CD4-positive, alpha-beta T cell treated with Interferon alpha-2 for 1 hour (primary cell): ENCODE measurements around the gene TMEM214.
A peak's percentile ranks its signal among the peaks of the same experiment; 100 is the strongest.

Experiments used
- DNase-seq, 2 donors: peaks; one replicate each; pipeline ENCODE4 v3.0.0-alpha.2; 2020 to 2022

TMEM214 gene

DNA sequence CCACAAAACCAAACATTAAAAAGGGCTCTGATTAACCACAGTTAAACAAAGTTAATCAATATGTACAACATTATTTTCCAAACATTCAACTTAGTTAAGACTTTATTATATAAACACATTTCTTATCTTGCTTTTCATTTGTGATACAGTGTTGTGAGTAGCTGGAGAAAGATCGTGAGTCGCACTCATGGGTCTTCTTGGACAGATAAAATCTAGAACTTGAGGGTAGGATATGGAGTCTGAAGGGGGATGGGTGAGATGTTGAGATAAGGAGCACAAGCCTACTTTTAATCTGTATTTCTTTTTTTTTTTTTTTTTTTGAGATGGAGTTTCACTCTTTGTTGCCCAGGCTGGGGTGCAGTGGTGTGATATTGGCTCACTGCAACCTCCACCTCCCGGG is 22.6 kb upstream of the TMEM214 start:
- no peak for DNase-seq

DNA sequence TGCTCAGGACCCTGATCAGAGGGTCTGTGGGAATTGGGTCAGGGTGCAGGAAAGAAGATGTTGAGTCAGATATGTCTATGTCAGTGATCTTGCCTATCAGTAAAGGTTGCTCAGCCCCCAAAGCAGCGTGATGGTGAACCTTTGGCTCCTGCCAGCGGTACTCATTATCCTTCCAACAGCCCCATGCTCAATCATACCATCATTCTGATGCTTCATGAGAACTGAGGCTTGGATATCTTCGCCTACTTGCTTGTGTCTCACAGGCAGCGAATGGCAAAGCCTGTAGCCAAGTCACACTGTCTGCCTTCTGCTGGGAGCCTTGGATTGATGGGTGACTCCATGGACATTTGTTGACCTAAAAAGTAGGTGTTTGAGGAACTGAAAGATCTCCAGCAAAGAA is 19.0 kb upstream of the TMEM214 start:
- DNase-seq = no peak

DNA sequence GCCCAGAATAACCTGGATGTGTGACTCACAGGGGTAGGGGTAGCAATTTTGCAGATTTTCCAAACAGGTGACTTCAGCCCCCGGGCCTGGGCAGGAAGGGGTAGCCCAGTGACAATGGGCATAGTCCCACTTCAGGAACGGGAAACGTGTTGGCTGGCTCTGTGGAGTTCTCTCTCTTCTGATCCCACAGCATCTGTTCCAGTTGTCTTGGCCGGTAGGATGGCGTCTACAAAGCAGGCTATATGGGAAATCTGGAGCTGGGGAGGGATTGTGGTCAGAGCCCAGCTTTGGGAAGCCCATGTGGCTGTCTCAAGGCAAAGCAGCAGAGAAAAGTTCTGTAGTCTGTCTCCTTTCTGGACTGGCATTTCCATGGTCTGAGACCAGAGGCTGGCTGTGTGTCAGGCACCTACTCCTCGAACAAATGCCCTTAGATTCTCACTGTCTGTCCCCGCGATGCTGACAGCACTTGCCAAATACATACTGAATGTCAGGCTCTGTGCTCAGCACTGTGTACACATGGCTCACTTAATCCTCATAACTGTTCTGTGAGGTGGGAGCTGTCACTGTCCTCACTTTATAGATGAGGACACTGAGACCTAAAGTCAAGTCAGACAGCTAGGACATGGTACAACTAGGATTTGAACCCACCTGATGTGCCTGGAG is 17.9 kb upstream of the TMEM214 start:
- no peak for DNase-seq

DNA sequence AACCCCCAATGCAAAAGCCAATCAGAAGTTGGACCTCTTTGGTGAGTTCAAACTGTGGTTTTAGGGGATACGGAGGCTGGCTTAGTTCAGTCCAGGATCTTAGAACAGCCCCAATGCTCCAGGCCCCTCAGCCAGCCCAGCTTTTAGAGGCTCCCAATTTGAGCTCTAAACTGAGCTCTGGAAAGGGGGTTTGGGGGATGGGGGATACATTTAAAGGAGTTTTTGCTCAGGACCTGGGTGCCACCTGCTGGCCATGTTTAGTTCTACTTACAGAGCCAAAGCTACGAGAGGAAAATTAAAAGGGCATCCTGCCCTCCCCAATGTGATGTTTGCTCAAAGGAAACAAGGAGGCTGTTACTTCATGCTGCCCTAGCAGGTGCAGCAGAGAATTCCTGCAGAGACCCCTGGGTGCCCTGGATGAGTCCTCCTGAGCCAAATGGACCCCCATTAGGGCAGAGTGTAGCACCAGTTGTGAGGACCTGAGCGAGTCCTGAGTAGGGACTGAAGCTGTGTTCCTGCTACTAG is 15.9 kb upstream of the TMEM214 start:
- DNase-seq = peak; percentile 12 to 42

DNA sequence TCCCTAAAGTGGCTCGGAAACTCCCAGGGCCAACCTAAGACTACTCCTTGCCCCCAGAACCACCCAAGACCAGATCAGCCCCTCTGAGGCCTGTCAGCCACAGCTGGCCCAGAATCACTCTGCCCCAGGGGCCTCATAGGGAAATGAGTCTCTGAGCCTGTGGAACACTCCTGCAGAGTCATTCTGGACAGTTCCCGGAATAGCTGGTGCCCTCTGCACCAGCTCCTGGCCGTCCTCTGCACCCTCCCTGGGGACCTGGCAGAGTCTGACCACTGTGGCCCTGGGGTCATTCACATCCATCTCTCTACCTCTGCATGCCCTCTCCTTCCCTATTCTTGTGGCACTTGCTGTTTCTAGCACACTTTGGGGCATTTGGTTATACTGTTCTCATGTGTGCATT is 14.6 kb upstream of the TMEM214 start:
- no peak for DNase-seq

DNA sequence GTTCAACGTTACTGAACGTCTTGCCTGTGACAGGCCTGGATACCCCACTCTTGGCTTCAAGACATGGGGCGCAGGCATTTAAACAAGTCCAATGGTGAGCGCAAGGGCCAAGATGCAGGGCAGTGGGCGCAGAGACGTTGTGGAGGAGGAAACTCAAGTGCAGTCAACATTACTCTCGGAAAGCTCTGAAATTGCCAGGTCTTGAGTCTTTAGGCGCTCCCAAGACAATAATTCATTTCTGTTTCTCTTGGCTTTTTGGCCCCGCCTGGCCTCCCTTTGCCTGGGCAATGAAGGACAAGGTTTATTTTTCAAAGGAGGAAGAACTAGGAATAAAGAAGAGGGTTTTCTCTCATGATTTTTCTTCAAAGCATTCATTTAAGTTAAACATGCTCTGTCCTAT is 13.3 kb upstream of the TMEM214 start:
- DNase-seq = no peak

DNA sequence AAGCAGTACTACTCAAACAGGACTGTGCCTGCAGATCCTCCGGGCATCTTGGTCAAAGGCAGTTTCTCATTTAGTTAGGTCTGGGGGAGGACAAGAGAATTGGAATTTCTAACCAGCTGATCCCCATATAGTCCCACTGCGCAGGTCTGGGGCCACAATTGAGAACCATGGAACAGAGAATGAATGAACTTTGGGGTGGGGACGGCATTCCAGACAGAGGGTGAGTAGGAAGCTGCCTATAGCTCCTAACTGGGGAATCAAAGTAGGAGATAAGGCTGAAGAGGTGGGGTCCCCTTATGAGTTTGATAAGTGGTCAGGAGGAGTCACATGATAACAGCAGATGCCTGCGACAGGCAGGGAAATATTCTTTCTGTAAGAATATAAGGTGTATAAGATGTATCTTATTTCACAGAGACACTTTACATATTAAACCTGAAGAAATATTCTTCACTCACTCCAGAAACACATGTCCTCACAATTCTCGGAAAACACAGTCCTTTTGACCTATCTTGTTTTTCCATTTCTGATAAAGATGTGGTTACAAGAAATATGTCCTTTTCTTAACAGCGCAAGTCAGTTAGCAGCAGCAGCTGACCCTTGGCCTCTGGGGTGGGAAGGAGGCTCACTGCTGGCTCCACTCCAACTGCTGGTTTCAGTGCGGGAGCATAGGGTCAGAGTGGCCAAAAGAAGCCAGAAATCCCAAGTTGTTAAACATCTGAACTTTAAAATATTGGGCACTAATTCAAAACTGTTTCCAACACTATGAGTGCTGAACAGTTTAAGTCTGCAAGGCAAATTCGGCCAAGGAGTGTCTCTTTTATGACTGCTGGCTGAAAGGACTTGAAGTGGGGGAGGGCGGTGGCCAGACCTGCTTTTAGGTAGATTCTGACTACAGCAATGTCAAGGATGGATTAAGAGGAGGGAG is 12.6 kb upstream of the TMEM214 start:
- no peak for DNase-seq

DNA sequence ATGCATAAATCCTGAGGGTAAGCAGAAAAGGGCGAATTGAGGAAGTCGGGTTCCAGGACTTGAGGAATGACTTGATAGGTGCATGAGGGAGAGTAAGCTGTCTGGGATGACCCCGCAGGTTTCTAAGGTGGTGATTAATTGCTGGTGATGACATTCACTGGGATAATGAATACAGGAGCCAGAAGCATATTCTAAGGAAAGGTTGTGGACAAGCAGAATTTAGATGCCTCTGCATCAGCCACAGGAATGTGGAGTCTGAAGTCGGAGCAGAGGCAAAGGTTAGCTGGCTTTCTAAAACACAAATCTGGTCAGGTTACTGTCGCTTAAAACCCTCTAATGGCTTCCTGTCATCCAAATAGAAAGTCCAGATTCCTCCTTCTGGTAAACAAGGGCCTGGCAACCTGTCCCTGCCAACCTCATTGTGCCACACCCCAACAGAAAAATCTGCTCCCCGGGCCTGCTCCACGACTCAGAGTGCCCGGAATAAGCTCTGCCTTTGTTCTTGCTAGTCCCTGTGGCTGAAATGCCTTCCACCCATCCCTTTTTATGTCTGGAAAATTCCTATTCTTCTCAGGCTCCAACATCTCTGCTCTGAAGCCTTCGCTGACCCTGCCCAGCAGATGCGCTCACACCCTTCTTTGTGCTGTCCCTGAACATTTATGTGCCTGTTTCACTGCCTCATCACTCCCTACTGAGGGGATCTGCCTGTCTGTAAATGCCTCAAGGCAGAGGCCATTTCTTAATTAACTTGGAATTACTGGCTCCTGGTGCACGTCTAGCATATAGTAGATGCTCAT is 11.3 kb upstream of the TMEM214 start:
- no peak for DNase-seq

DNA sequence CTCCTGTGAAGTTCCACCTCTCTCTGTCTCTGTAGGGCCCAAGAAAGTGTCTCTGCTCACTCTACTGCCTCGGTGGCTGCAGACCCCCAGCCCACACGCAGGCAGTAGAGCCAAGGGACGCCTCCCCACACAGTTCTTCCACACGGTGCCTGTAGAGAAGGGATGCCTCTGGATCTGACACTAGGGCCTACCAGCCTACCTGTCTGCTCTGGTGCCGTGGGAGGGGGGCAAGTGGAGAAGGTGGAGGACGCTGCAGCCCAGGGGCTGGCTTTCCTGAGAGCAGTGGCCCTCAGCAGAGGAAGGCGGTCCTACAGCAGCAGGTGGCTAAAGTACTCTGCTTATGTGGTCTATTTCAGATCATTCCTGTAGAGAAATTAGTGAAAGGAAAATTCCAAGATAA is 9.0 kb upstream of the TMEM214 start:
- DNase-seq = no peak

DNA sequence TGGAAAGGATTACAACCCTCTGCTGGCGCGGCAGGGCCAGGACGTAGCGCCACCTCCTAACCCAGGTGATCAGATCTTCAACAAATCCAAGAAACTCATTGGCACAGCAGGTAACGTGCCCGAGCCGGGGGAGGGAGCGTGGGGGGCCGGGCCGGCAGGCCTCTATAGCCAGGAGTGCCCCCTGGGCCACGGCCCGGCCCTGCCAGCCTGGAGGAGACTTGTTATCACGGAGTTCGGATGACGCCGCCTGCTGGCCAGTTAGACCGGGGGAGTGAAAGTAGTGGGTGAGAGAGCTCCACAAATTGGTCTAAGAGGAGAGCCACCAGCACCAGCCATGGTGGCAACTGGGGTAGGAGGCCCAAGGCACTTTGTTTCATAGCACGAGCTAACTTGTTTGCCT is 8.6 kb upstream of the TMEM214 start:
- no peak for DNase-seq

DNA sequence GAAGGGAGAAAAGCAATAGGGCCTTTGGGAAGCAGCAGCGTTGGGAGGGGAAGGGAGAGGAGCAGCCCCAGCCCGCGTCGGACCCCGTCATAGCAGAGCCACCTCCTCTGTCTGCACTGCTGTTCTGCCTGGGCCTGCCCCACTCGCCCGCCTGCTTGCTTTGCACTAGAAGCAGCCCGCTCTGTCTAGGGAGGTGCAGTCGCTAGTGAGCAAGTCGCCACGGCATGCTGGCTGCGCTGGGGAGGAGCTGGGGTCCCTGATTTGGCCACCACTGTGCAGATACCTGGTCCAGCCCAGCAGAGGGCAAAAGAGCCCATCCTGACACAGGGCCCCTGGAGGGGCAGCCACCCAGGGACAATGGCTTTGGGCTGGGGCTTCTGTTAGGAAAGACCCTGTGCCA is 8.0 kb upstream of the TMEM214 start:
- no peak for DNase-seq

DNA sequence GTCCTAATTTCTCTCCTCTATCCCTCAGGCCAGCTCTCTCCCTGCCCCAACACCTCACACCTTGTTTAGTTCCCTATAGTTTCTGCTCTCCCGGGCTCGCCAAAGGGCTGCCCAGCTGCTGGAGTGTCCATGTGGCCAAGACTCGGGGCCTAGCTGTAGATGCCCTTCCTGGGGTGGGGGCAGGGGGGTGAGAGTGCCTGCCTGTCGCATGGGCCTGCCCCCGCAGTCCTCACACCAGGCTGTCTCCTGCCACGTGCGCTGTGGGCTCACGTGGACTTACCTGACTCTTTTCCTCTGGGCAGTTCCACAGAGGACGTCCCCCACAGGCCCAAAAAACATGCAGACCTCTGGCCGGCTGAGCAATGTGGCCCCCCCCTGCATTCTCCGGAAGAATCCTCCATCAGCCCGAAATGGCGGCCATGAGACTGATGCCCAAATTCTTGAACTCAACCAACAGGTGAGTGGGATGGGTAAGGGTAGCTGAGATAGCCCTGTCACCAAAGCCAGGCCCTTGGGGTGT is 7.4 kb upstream of the TMEM214 start:
- DNase-seq = no peak

DNA sequence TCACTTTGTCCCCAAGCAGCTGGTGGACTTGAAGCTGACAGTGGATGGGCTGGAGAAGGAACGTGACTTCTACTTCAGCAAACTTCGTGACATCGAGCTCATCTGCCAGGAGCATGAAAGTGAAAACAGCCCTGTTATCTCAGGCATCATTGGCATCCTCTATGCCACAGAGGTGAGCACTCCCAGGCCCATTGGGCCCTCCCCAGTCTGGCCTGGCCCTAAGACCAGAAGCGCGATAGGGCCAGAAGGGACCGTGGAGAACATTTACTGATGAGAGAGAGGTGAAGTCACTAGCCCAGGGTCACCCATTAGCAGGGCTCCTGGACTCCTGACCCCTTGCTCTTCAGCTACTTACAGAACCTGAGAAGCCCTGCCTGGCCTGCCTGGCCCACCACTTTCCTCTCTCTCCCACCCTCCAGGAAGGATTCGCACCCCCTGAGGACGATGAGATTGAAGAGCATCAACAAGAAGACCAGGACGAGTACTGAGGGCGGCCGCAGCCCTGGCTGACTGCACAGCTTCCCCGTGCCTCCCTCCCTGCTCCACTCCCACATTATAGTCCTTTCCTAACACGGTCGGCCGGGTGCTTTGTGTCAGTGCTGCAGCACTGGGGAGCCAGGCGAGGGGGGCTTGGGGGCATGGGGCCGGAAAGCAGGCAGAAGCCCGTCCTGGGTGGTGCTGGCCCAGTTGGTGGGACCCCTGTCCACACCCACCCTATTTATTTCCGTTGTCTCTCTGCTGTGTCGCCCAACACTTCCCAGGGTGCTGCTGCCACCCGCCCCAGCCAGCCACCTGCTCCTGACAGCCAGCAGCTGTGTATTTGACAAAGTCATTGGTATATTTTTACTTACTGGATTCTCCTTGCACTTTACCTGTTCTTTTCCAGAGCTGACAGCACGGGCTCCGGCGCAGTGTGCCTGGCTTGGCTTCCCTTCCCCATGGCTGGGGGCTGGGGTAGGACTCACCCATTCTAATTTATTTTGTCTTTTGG is 6.6 kb upstream of the TMEM214 start:
- DNase-seq = no peak

DNA sequence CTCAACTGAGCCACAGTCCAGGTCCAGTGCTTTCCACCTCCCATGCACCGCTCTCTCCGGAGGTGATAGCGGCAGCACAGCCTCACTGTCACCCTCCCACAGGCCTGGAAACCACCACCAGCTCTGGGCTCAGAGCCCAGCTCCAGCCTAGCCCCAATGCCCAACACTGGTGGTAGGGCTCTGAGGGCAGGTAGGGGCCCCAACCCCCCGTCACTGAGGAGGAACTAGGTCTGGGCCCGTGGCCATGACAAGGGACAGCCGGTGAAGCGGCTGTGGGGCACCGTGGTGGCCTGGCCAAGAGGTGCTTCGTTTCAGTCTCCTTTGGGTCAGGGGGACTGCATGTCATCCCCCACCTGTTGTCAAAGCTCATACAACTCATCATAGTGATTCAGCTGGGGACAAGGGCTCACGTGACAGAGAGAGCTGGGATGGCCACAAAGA is 5.5 kb upstream of the TMEM214 start:
- no peak for DNase-seq

DNA sequence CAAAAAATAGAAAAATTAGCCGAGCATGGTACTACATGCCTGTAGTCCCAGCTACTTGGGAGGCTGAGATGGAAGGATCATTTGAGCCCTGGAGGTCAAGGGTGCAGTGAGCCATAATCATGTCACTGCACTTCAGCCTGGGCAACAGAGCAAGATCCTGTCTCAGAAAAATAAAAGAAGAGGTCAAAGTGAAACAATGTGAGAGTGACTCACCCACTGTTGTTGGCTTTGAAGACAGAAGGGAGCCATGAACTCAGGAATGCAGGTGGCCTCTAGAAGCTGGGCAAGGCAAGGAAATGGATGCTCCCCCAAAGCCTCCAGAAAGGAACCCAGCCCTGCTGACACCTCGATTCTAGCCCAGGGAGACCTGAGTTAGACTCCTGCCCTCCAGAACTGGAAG is 3.7 kb upstream of the TMEM214 start:
- no peak for DNase-seq

DNA sequence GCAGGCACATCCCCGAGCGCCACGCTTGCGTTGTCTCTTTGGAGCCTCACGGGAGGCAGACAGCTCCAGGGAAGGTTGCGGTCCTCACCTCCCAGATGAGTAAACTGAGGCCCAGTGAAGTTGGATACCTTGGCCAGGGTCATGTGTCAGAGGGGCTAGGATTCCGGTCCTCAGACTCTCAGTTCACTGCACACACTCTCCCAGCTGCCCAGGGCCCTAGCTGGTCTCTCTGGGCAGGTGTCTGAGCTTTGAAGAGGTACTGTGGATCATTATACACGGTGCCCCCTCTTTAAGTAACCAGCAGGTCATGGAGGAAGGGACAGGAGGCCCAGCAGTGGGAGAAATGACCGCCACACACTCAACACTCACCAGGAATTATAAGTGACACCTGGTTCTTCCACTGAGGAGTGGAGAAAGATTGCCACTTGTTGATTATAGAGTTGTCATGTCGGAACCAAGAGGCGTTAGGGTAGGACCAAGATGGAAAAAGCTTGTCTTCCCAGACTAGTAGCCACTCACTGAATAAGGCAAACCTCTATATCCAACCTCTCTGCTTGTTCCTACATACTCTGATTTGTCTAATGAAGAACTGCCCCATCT is 588 bp downstream of the TMEM214 start:
- DNase-seq = no peak

DNA sequence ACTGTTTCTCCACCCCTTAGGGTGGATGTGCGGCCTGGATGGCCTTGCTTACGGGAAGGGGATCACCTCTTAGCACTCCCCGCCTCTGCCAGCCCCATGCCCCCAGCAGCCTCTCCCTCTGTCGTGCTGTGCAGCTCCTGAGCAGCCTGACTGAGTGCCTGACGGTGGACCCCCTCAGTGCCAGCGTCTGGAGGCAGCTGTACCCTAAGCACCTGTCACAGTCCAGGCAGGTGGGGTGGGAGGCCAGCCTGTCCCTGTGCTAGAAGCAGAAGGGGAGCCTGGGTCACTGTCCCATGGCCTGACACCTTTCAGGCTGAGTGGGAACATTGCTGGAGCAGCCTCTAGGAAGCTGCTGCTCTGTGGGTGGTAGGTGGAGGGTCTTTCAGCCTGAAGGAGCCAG is 5.2 kb downstream of the TMEM214 start:
- no peak for DNase-seq

DNA sequence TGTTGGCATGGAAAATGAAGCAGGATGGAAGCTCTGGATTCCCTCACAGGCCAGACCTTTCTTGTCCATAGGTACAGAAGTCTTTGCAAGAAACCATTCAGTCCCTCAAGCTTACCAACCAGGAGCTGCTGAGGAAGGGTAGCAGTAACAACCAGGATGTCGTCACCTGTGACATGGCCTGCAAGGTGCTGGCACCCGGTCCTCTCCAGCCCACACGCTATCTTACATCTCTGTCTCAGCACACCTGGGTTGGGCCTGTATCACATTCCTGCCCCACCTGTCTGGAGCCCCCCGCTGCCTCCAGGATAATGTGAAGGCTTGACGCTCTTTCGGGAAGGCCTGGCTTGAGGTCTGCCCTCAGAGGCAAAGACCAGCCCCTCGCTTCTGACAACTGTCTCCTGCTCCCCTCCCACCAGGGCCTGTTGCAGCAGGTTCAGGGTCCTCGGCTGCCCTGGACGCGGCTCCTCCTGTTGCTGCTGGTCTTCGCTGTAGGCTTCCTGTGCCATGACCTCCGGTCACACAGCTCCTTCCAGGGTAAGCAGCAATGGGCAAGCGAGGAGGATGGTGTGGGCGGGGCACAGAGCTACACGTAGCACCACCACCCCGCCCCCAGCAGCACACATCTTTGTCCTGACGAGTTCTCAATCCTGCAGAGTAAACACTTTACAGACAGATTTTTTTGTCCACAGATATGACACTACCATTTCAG is 6.0 kb downstream of the TMEM214 start:
- DNase-seq = no peak

DNA sequence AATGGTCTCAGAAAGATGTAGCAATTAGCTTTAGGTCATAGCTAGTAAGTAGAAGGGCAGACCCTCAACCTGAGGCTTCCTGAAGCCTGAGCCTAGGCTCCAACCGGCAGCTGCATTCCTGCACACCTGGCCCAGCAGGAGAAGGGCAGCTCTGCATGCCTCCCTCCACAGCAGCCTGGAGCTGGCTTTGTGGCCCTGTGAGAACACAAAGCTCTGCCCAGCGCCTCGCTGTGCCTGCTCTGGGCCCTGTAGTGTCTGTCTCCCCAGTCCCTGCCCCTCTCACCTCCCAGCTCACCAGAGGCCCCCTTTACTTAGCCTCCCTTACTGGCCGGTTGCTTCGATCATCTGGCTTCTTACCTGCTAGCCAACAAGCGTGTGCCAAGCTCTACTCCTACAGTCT is 6.7 kb downstream of the TMEM214 start:
- no peak for DNase-seq

DNA sequence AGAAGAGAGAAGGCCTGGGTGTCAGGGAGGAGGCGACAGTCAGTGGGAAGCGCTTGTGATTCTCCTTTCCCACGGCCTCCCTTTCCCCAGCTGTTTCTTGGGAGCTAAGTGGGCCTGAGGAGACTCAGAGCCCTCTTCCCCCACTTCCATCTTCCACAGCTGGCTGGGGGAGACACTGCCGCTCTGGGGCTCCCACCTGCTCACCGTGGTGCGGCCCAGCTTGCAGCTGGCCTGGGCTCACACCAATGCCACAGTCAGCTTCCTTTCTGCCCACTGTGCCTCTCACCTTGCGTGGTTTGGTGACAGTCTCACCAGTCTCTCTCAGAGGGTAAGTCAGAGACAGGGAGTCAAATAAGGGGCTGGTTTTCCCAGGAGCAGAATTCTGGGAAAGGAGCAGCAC is 7.1 kb downstream of the TMEM214 start:
- no peak for DNase-seq

DNA sequence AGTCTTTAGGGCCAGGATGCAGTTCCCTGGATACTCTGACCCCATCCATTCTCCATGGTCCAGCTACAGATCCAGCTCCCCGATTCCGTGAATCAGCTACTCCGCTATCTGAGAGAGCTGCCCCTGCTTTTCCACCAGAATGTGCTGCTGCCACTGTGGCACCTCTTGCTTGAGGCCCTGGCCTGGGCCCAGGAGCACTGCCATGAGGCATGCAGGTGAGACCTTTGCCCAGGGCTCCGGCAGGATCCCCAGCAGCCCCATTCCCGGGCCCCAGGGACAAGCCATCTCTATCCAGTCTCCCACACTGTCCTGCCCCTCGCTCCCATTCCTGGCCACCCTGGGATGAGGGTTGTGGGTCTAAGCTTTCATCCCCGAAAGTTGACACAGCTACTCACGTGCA is 7.5 kb downstream of the TMEM214 start:
- no peak for DNase-seq
